Activated CD8-positive, alpha-beta memory T cell treated with anti-CD3 and anti-CD28 coated beads, Interleukin-2, amount 10 ng/mL, durations not matched to agents 7 days and 5 days (primary cell): ENCODE results near the gene EFCAB10. TPM values are rescaled to one million over a fixed set of nuclear protein-coding genes. Genes with fewer than 3 reads are reported as not detected.
"Not testable (repeated sequence)": the region's sequence is repeated elsewhere in the genome, so short reads cannot be mapped to it uniquely, and the experiment has no call there.

Experiments used
- ATAC-seq: fragments of 150-1000 bp; cut with Tn5 transposase; one replicate; pipeline ENCODE4 v1.10.0; 2021; ENCODE audit warnings: moderate library complexity
- CTCF ChIA-PET: fragments of 350-600 bp; sonication (Branson Sonifier 250); formaldehyde crosslinking; loops from one replicate; lab custom pipeline; 2021; ENCODE audit warnings: antibody characterized with exemption; lab: Charles Lee
- DNase-seq: peaks from one replicate; pipeline ENCODE4 v3.0.0-alpha.2; 2020
- H3K27ac Mint-ChIP-seq: one replicate; pipeline ENCODE4 v1.8.0; 2021; ENCODE audit warnings: mild to moderate bottlenecking, mixed read lengths
- H3K27me3 Mint-ChIP-seq: one replicate; pipeline ENCODE4 v1.8.0; 2021; ENCODE audit warnings: mixed read lengths
- H3K36me3 Mint-ChIP-seq: one replicate; pipeline ENCODE4 v1.8.0; 2021; ENCODE audit warnings: mild to moderate bottlenecking, mixed read lengths
- H3K4me1 Mint-ChIP-seq: one replicate; pipeline ENCODE4 v1.8.0; 2021; ENCODE audit warnings: mixed read lengths
- H3K4me3 Mint-ChIP-seq: one replicate; pipeline ENCODE4 v1.8.0; 2021; ENCODE audit warnings: mild to moderate bottlenecking, moderate library complexity, mixed read lengths
- H3K9me3 Mint-ChIP-seq: one replicate; pipeline ENCODE4 v1.8.0; 2022; ENCODE audit warnings: low read depth, mixed read lengths
- total RNA-seq, 2 experiments: library from RNA; stranded (reverse); gene quantifications; one replicate each; pipeline ENCODE4 v1.2.3, GENCODE V29; 2021

EFCAB10 gene
- total RNA-seq, 2 experiments from 2014 or later = not detected

DNA sequence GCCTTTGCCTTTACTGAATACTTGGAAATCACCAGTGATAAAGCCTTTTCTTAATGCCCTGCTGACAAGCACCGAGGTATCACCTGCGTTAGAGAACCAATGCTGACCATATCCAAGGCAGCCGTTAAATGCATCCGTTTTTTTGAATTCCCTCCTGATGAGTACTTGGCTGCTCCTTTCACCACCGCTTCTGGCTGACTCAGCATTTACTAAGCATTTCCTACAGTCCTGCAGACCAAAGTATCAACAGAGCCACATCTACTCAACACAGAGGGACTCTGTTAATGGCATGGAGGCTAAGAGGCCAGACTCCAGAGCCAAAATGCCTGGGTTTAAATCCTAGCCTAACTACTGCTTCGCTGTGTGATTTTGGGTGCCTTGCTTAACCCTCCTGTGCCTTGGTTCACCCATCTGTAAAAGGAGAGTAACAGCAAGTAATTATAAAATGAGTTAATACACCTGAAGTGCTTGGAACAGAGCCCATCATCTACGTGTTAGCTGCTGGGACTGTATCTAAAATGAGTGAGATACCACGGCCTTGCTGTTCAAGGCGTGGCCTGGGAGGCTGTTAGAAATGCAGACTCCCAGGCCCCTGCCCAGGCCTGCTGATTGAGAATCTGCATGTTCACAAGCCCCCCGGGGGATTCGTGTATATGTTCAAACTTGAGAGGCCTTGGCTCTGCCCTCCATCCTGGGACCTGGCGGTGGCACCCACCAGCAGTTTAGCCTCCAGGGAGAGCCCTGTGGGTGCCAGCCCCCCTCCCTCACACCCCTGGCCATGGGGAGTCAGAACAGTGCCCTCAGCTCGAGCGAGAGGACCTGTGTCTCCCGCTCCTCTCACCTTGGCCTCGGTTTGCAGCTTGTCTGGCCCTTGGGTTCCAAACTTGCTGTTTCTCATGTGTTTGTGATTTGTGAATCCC is 30.8 kb upstream of the EFCAB10 start:
- Mint-ChIP-seq H3K4me3 (no peak overlapping the region), H3K36me3 (no peaks in the 10 kb centered on the region), H3K9me3 (no peaks in the 10 kb centered on the region), H3K27ac (no peak overlapping the region), H3K4me1 (no peaks in the 10 kb centered on the region), H3K27me3 (no peaks in the 10 kb centered on the region)
- DNase-seq = no peak
- ATAC-seq = no peak
- CTCF ChIA-PET = no interaction called here

DNA sequence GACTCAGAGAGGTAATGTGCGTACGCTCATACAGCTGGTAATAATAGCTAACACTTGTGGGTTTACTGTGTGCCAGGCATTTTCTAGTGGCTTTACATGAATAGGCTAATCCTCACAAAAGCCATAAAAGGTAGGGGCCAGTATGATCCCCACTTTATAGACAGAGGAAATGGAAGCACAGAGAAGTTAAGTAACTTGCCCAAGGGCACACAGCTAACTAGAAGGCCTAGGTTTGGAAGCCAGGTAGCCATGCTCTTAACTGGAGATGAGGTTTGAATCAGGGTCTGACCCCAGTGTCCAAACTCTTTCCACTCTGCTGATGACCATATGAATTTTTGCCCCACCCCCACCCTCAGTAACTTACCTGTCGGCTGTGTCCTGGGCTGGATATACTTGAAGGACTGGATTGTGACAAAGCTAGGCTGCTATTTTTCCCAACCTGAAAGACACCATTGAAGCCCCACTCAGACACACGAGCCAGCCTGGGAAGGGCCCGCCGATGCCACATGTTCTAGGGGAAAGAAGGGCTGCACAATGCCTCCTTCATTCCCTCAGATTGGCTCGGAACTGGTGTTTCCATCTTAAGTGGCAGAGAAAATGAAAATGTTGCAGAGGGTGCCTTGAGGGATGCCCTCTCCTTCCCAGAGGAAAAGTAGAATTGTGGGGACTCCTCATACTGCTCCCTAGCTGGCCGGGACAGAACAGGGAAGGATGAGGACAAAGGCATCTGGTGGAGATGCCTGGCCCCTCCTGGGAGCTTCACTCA is 29.1 kb upstream of the EFCAB10 start:
- Mint-ChIP-seq H3K4me3 (no peak overlapping the region), H3K27me3 (no peaks in the 10 kb centered on the region), H3K27ac (no peak overlapping the region), H3K9me3 (no peaks in the 10 kb centered on the region), H3K36me3 (no peaks in the 10 kb centered on the region), H3K4me1 (no peaks in the 10 kb centered on the region)
- ATAC-seq (no peak), DNase-seq (no peak)
- CTCF ChIA-PET = no interaction called here

DNA sequence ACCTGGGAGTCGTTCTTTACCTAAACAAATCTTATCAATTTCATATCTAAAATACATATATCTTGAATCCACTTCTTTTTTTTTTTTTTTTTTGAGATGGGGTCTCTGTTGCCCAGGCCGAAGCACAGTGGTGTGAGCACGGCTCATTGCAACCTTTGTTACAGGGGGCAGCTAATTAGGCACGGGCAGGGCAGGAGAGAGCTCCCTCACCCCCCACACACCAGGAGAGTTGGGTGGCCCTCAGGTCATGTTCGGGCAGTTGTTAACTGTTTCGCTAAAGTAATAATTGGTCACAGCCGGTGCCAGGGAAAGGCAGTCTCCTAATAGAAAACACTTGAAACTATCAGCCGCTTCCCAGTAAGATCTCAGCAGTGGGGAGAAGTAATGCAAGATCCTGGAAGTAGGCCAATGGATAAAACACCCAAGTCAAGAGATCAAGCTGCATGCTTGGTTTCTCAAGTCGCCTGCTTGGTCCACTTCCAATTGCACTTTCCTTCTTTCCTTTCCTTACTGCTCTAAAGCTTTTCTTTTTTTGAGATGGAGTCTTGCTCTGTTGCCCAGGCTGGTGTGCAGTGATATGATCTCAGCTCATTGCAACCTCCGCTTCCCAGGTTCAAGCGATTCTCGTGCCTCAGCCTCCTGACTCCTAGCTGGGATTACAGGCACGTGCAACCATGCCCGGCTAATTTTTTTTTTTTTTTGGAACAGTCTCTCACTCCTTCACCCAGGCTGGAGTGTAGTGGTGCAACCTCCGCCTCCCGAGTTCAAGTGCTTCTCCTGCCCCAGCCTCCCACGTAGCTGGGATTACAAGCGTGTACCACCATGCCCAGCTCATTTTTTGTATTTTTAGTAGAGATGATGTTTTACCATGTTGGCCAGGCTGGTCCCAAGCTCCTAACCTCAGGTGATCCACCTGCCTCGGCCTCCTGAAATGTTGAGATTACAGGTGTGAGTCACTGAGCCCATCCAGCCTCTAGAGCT is 21.3 kb upstream of the EFCAB10 start:
- H3K27ac Mint-ChIP-seq = no peak overlapping the region
- no peaks in the 10 kb centered on the region for H3K4me1 Mint-ChIP-seq
- no peaks in the 10 kb centered on the region for H3K9me3 Mint-ChIP-seq
- ATAC-seq = no peak
- H3K27me3 Mint-ChIP-seq = peaks cover 12% of the 10 kb centered on the region
- no peaks in the 10 kb centered on the region for H3K36me3 Mint-ChIP-seq
- CTCF ChIA-PET = no interaction called here
- no peak for DNase-seq
- no peak overlapping the region for H3K4me3 Mint-ChIP-seq

DNA sequence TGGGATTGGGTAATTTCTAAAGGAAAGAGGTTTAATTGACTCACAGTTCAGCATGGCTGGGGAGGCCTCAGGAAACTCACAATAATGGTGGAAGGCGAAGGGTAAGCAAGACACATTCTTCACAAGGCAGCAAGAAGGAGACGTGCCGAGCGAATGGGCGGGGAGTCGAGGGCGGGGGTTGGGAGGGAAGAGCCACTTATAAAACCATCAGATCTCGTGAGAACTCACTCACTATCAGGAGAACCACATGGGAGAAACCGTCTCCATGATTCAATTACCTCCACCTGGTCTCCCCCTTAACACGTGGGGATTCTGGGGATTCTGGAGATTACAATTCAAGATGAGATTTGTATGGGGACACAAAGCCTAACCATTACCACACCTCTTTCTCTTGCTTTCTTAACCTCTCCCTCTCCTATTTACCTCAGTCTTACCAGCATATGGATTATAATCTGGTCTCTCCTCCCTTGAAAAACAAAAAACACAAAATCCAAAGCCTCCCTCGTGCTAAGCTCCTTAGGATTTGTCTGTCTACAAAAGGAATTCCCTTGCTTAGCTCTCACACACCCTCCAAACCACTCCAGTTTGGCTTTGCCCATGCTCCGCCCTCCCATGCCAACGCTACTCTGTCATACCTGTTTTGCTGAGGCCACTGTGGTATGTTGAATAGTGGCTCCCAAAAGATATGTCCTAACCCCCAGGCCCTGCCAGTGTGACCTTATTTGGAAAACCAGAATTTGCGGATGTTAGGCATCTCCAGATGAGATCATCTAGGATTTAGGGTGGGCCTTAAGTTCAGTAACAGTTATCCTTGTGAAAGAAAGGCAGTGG is 19.6 kb upstream of the EFCAB10 start:
- peaks cover 16% of the 10 kb centered on the region for H3K27me3 Mint-ChIP-seq
- H3K36me3 Mint-ChIP-seq = no peaks in the 10 kb centered on the region
- ATAC-seq = no peak
- H3K4me1 Mint-ChIP-seq = no peaks in the 10 kb centered on the region
- no peak overlapping the region for H3K27ac Mint-ChIP-seq
- H3K9me3 Mint-ChIP-seq = no peaks in the 10 kb centered on the region
- CTCF ChIA-PET = no interaction called here
- DNase-seq = no peak
- H3K4me3 Mint-ChIP-seq = no peak overlapping the region

DNA sequence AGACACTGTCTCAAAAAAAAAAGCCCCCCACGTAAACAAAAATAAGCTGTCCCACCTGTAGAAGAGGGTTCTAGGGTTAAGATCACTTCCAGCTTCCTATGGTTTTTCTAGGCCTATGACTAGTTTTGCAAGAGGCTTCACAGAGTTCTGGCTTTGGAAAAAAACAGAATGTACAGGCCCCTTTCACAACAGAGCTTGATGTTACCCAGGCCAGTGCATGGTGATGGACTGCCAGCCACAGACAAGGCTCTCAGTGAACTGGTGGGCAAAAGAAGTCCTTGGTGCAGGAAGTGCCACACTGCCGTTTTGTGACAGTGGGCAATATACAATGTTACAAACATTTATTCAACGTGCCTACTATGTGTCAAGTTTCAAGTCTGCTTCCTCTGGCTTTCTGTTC is 18.3 kb upstream of the EFCAB10 start:
- H3K4me3 Mint-ChIP-seq = no peak overlapping the region
- H3K27ac Mint-ChIP-seq = no peak overlapping the region
- CTCF ChIA-PET = no interaction called here

GRCh38 chr7:105599080-105599479 is 17.8 kb upstream of the EFCAB10 start:
- CTCF ChIA-PET, ATAC-seq: not testable (repeated sequence)

More for the DNA sequence above, 18.3 kb upstream of the EFCAB10 start:
- no peaks in the 10 kb centered on the region for H3K9me3 Mint-ChIP-seq
- no peaks in the 10 kb centered on the region for H3K36me3 Mint-ChIP-seq
- DNase-seq (no peak), ATAC-seq (no peak)
- peaks cover 18% of the 10 kb centered on the region for H3K27me3 Mint-ChIP-seq
- no peaks in the 10 kb centered on the region for H3K4me1 Mint-ChIP-seq

GRCh38 chr7:105596866-105597265 is 15.6 kb upstream of the EFCAB10 start:
- DNase-seq (no peak), ATAC-seq (no peak)
- H3K4me1 Mint-ChIP-seq = no peaks in the 10 kb centered on the region
- no peaks in the 10 kb centered on the region for H3K36me3 Mint-ChIP-seq
- CTCF ChIA-PET = no interaction called here
- no peak overlapping the region for H3K27ac Mint-ChIP-seq
- H3K9me3 Mint-ChIP-seq = no peaks in the 10 kb centered on the region
- no peak overlapping the region for H3K4me3 Mint-ChIP-seq
- H3K27me3 Mint-ChIP-seq = peaks cover 21% of the 10 kb centered on the region

More at GRCh38 chr7:105599080-105599479, 17.8 kb upstream of the EFCAB10 start:
- H3K4me1 Mint-ChIP-seq, H3K9me3 Mint-ChIP-seq, H3K27ac Mint-ChIP-seq, H3K4me3 Mint-ChIP-seq, DNase-seq, H3K36me3 Mint-ChIP-seq: not testable (repeated sequence)
- peaks cover 21% of the 10 kb centered on the region for H3K27me3 Mint-ChIP-seq

GRCh38 chr7:105594034-105594433 is 12.7 kb upstream of the EFCAB10 start:
- Mint-ChIP-seq H3K27me3 (peaks cover 17% of the 10 kb centered on the region), H3K9me3 (no peaks in the 10 kb centered on the region), H3K27ac (no peak overlapping the region), H3K4me1 (peaks cover 4% of the 10 kb centered on the region), H3K36me3 (no peaks in the 10 kb centered on the region), H3K4me3 (no peak overlapping the region)
- DNase-seq (no peak), ATAC-seq (no peak)
- CTCF ChIA-PET = interaction anchor here (0.6 kb wide), 1 partner anchor 454 kb away, joined by 3 read pairs; no protein-coding TSS in a partner anchor

DNA sequence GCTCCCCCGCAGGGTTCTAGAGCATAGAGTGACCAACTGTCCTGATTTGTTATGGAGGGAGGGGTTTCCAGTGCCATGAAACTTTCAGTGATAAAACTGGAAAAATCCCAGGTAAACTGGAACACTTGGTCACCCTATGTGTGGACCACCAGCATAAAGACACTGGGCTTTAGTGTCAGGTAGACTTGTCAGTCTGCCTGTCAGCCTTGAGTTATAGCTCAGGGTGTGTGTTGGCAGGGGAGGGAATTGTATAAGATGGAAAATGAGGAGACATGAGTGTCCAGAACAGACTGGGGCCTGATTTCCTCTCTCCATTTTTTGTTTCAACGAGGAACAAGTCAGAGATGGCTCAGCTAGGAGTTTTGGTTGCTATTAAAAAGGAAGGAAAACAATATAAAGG is 10.2 kb upstream of the EFCAB10 start:
- H3K36me3 Mint-ChIP-seq = no peaks in the 10 kb centered on the region
- DNase-seq (peak; percentile 9), ATAC-seq (no peak)
- H3K4me1 Mint-ChIP-seq = peaks cover 14% of the 10 kb centered on the region
- H3K9me3 Mint-ChIP-seq = no peaks in the 10 kb centered on the region
- H3K27ac Mint-ChIP-seq = no peak overlapping the region
- CTCF ChIA-PET = no interaction called here
- no peak overlapping the region for H3K4me3 Mint-ChIP-seq
- H3K27me3 Mint-ChIP-seq = peaks cover 8% of the 10 kb centered on the region

GRCh38 chr7:105590793-105591192 is 9.5 kb upstream of the EFCAB10 start:
- no peak for DNase-seq
- no peak overlapping the region for H3K27ac Mint-ChIP-seq
- CTCF ChIA-PET = no interaction called here
- H3K9me3 Mint-ChIP-seq = no peaks in the 10 kb centered on the region
- peaks cover 8% of the 10 kb centered on the region for H3K27me3 Mint-ChIP-seq
- no peak overlapping the region for H3K4me3 Mint-ChIP-seq
- H3K4me1 Mint-ChIP-seq = peaks cover 18% of the 10 kb centered on the region
- no peaks in the 10 kb centered on the region for H3K36me3 Mint-ChIP-seq
- no peak for ATAC-seq

DNA sequence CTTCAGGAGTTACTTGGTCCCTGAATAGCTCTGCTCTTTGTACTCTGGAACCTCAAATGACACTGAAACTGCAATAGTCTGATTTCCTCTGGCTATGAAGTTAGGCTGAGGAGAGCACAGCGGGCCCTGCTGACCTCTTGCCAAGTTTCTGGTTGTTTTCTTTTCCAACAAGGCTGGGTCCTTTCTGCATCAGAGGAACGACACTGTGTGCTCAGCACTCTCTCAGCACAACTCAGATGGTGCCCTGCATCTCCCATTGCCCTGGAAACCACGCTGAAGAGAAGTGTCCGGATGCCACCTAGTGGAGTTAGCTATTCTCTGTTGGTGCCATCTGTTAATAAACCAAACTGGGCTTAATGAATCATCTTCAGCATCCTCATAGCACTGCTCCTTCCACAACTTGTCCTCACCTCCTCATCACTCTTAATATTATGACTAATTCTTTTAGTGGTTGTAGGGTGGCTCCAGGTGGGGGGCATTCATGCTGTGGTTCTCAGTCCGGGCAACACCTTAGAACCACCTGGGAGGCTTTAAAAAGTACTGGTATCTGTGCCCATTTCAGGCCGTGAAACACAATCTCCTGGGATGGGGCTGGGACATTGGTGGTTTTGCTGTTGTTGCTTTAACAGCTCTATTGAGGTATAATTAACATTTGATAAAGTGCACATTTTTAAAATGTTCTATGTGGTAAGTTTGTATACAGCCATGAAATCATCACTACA is 8.2 kb upstream of the EFCAB10 start:
- ATAC-seq (peak; percentile 90), DNase-seq (peak; percentile 77)
- Mint-ChIP-seq H3K27ac (no peak overlapping the region), H3K9me3 (no peaks in the 10 kb centered on the region), H3K4me3 (no peak overlapping the region), H3K36me3 (no peaks in the 10 kb centered on the region), H3K27me3 (peaks cover 5% of the 10 kb centered on the region), H3K4me1 (peaks cover 18% of the 10 kb centered on the region)
- CTCF ChIA-PET = interaction anchor here (0.8 to 1.8 kb wide), 9 partner anchors 10 to 667 kb away, joined by 3 to 6 read pairs (median 3); partner anchors contain the start of gene RINT1
